HepG2 (cell line): Measurements from ENCODE around the gene SHC1. TPM values are rescaled to one million over a fixed set of nuclear protein-coding genes. Genes with fewer than 3 reads are reported as not detected.

Experiments used
- ATAC-seq: fragments of 200-7000 bp; cut with Tn5 transposase; 3 replicates; pipeline ENCODE4 v1.9.1; 2020; ENCODE audit warnings: mild to moderate bottlenecking, moderate library complexity
- BruUV-seq: library from RNA; stranded (reverse); fragments of 400-500 nt; replicated peaks from 2 replicates; lab custom pipeline; 2021; lab: Mats Ljungman, UMichigan
- CTCF ChIA-PET: fragments of 300-600 bp; formaldehyde crosslinking; extraction: SDS; loops from one replicate; lab custom pipeline; 2021; ENCODE audit warnings: low total read pairs, inconsistent platforms, low intra/inter-chr PET ratio; lab: Yijun Ruan, JAX
- POLR2A ChIA-PET: fragments of 350-600 bp; sonication (Branson Sonifier 250); formaldehyde crosslinking; loops from one replicate; lab custom pipeline; 2020; ENCODE audit warnings: antibody characterized with exemption, inconsistent platforms; lab: Yijun Ruan, JAX
- DNase-seq: peaks from one replicate; pipeline ENCODE4 v3.0.0-alpha.2; 2015; ENCODE audit warnings: low spot score
- FAIRE-seq: peaks from 3 replicates; lab custom pipeline; 2011; peaks lifted over from hg19 to GRCh38; lab: Jason Lieb, UNC
- H2AFZ ChIP-seq: one replicate; pipeline ENCODE4 v1.6.1; 2011; ENCODE audit warnings: low read length, inconsistent platforms
- H3K27ac ChIP-seq: fragments of 300-600 bp; 3 replicates; pipeline ENCODE4 v1.8.0; 2011; ENCODE audit warnings: mixed run types, mild to moderate bottlenecking, mixed read lengths, low read length, inconsistent platforms; ENCODE audit not compliant: insufficient read depth; ENCODE audit errors: extremely low read length
- H3K27me3 ChIP-seq, 2 experiments: fragments of 200-600 bp in 1 of 2; 2 replicates in 1 of 2; 3 replicates in 1 of 2; pipeline versions ENCODE4 v1.6.0 to v1.8.0; 2011; ENCODE audit warnings: low read length in 2 of 2, mild to moderate bottlenecking in 2 of 2, moderate library complexity in 2 of 2, inconsistent platforms in 1 of 2; ENCODE audit not compliant: insufficient read depth in 2 of 2, control insufficient read depth in 1 of 2
- H3K36me3 ChIP-seq, 2 experiments: fragments of 200-600 bp in 1 of 2; replicated peaks in 1 of 2; 2 replicates in 1 of 2; 3 replicates in 1 of 2; pipeline versions ENCODE4 v1.5.1 to v1.8.0; 2011; ENCODE audit warnings: low read length in 2 of 2, inconsistent platforms in 1 of 2; ENCODE audit not compliant: insufficient read depth in 2 of 2, control insufficient read depth in 1 of 2
- H3K4me1 ChIP-seq: 2 replicates; pipeline ENCODE4 v1.5.1; 2012; ENCODE audit warnings: low read length, inconsistent platforms; ENCODE audit not compliant: insufficient read depth
- H3K4me2 ChIP-seq: 2 replicates; pipeline ENCODE4 v1.6.0; 2011; ENCODE audit warnings: low read depth, low read length, inconsistent platforms
- H3K4me3 ChIP-seq, 3 experiments: fragments of 200-600 bp in 1 of 3; sonication (generic), shearing (Covaris generic) in 1 of 3; replicated peaks in 1 of 3; 2 replicates each; pipeline ENCODE4 v1.5.1; 2011 to 2016; ENCODE audit warnings: low read length in 3 of 3, inconsistent platforms in 2 of 3, low read depth in 2 of 3, mild to moderate bottlenecking in 2 of 3, control low read depth in 1 of 3, mixed read lengths in 1 of 3; ENCODE audit not compliant: insufficient read depth in 1 of 3
- H3K79me2 ChIP-seq: one replicate; pipeline ENCODE4 v1.6.1; 2011; ENCODE audit warnings: low read length, inconsistent platforms; ENCODE audit not compliant: insufficient read depth
- H3K9ac ChIP-seq: 2 replicates; pipeline ENCODE4 v1.6.0; 2011; ENCODE audit warnings: mild to moderate bottlenecking, low read depth, low read length, inconsistent platforms; ENCODE audit not compliant: insufficient read depth
- H3K9me3 ChIP-seq: 2 replicates; pipeline ENCODE4 v1.5.1; 2012; ENCODE audit warnings: mild to moderate bottlenecking, low read length
- H4K20me1 ChIP-seq: 2 replicates; pipeline ENCODE4 v1.6.0; 2011; ENCODE audit warnings: inconsistent platforms, mild to moderate bottlenecking, low read length, moderate library complexity; ENCODE audit not compliant: insufficient read depth
- ARID4A ChIP-seq: sonication (generic); formaldehyde crosslinking; IDR thresholded peaks from 2 replicates; pipeline ENCODE4 v1.5.0; 2020; ENCODE audit warnings: mild to moderate bottlenecking, missing genetic modification reagents, borderline replicate concordance
- ASH2L ChIP-seq: fragments of 300-600, 200-600 bp; sonication (generic); IDR thresholded peaks from 2 replicates; pipeline ENCODE4 v1.7.0; 2017; ENCODE audit warnings: low read depth, mild to moderate bottlenecking, moderate library complexity, mixed read lengths, low read length; ENCODE audit not compliant: insufficient read length
- CTCF ChIP-seq: sonication (generic); formaldehyde crosslinking; IDR thresholded peaks from 2 replicates; pipeline ENCODE4 v1.5.0; 2020; ENCODE audit warnings: mild to moderate bottlenecking, missing genetic modification reagents, moderate library complexity
- HNF1B ChIP-seq: sonication (generic); formaldehyde crosslinking; IDR thresholded peaks from 2 replicates; pipeline ENCODE4 v1.5.1; 2020; ENCODE audit warnings: mild to moderate bottlenecking, moderate library complexity, missing genetic modification reagents
- KDM1A ChIP-seq: IDR thresholded peaks from 2 replicates; pipeline ENCODE4 v1.6.1; 2016; ENCODE audit warnings: missing compliant biosample characterization
- NR2F2 ChIP-seq: IDR thresholded peaks from 2 replicates; pipeline ENCODE4 v1.6.1; 2012; ENCODE audit warnings: low read depth, inconsistent platforms, borderline replicate concordance
- RAD21 ChIP-seq: fragments of 450-650 bp; formaldehyde crosslinking; IDR thresholded peaks from 2 replicates; pipeline ENCODE4 v1.5.0; 2020; ENCODE audit warnings: mild to moderate bottlenecking
- SMARCC2 ChIP-seq: fragments of 450-650 bp; IDR thresholded peaks from 2 replicates; pipeline ENCODE4 v1.6.1; 2017; ENCODE audit warnings: antibody characterized with exemption, mild to moderate bottlenecking
- SMC3 ChIP-seq: IDR thresholded peaks from 2 replicates; pipeline ENCODE4 v1.6.1; 2011; ENCODE audit warnings: low read length, improper control_type of control experiment
- STAG1 ChIP-seq: sonication (generic); formaldehyde crosslinking; IDR thresholded peaks from 2 replicates; pipeline ENCODE4 v1.4.0; 2020; ENCODE audit warnings: missing genetic modification reagents
- ZBTB7A ChIP-seq: sonication (generic); formaldehyde crosslinking; IDR thresholded peaks from 2 replicates; pipeline ENCODE4 v1.8.0; 2022; ENCODE audit warnings: mild to moderate bottlenecking, missing genetic modification reagents
- ZEB1 ChIP-seq: IDR thresholded peaks from 2 replicates; pipeline ENCODE4 v1.6.1; 2012; ENCODE audit warnings: mild to moderate bottlenecking, low read depth, inconsistent platforms; ENCODE audit not compliant: insufficient replicate concordance
- ZMYM3 ChIP-seq: sonication (generic); formaldehyde crosslinking; IDR thresholded peaks from 2 replicates; pipeline ENCODE4 v1.5.1; 2020; ENCODE audit warnings: mild to moderate bottlenecking, missing genetic modification reagents
- ZNF263 ChIP-seq: sonication (generic); formaldehyde crosslinking; IDR thresholded peaks from 2 replicates; pipeline ENCODE4 v1.4.0; 2020; ENCODE audit warnings: missing genetic modification reagents
- ZNF501 ChIP-seq: sonication (generic); formaldehyde crosslinking; IDR thresholded peaks from 2 replicates; pipeline ENCODE4 v1.5.1; 2020; ENCODE audit warnings: mild to moderate bottlenecking, moderate library complexity, missing genetic modification reagents
- WGBS: methylation state at CpG from one replicate; pipeline ENCODE4 v1.1.6; 2017; ENCODE audit warnings: low lambda C conversion rate; 5-methylcytosine and 5-hydroxymethylcytosine counted together
- in situ Hi-C: cut with HindIII; loops from 2 replicates; pipeline ENCODE4 v1.10.0; 2017; ENCODE audit warnings: low pct_unique_long_range_greater_than_20kb; ENCODE audit not compliant: extremely low pct_ligation_motif_present
- intact Hi-C: fragments of 100-400 bp; cut with micrococcal nuclease; formaldehyde crosslinking; loops from one replicate; pipeline ENCODE4 v1.10.0; 2022; ENCODE audit not compliant: unreplicated experiment
- polyA plus RNA-seq, 8 experiments: library from polyadenylated mRNA; depleted of rRNA in 3 of 8; stranded (reverse) in 7 of 8; unstranded in 1 of 8; fragments of >200 nt; fragmentation: Illumina TruSeq in 4 of 8; extraction: Trizol in 4 of 8; gene quantifications; 2 replicates each; pipeline versions ENCODE4 v1.2.1 to v1.2.3, GENCODE V29; 2011 to 2016; ENCODE audit warnings: low read depth in 4 of 8, missing spikeins in 1 of 8, mixed read lengths in 1 of 8; ENCODE audit not compliant: insufficient read depth in 1 of 8
- total RNA-seq, 5 experiments: library from RNA; depleted of rRNA; stranded (reverse); fragments of >200 nt; fragmentation: Illumina TruSeq; extraction: Trizol; gene quantifications; 2 replicates each; pipeline ENCODE4 v1.2.3, GENCODE V29; 2016; ENCODE audit warnings: low read depth in 1 of 5

SHC1 gene
- total and polyA plus RNA-seq, 2 of the 13 experiments (the other 11 are each of a cell fraction or from before 2014, with no cell fraction given), result 52.0 to 137 TPM

- intact Hi-C loops, result loop anchor here (1.0 kb wide), 1 partner anchor 38 kb away; no protein-coding TSS in a partner anchor
- 0 out of 2 replicates have a peak, but pooled peaks have one; percentile 22 for TF ChIP-seq KDM1A (CRISPR knock-in tag)
- peak; percentile 85 for TF ChIP-seq CTCF (CRISPR knock-in tag)
- 0 out of 2 replicates have a peak, but pooled peaks have one; percentile 14 for TF ChIP-seq ZBTB7A
- 0 out of 2 replicates have a peak, but pooled peaks have one; percentile 16 for TF ChIP-seq ZNF263 (CRISPR knock-in tag)
- peak; percentile 76 for TF ChIP-seq RAD21
- no peak for TF ChIP-seq SMARCC2
- peak; percentile 2 for TF ChIP-seq ASH2L
- TF ChIP-seq SMC3, result peak; percentile 71
- peak; percentile 74 for TF ChIP-seq STAG1
- TF ChIP-seq HNF1B (CRISPR knock-in tag), result 0 out of 2 replicates have a peak, but pooled peaks have one; percentile 14
- peak; percentile 75 for TF ChIP-seq ZMYM3 (CRISPR knock-in tag)
- peak; percentile 36 for TF ChIP-seq ZEB1
- 0 out of 2 replicates have a peak, but pooled peaks have one; percentile 10 for TF ChIP-seq NR2F2
- TF ChIP-seq ZNF501, result 0 out of 2 replicates have a peak, but pooled peaks have one; percentile 9
- no peak for TF ChIP-seq ARID4A (CRISPR knock-in tag)
Observed at GRCh38 chr1:154943649-154944400, 26.7 kb downstream of the SHC1 start.

More at GRCh38 chr1:154943649-154944400, 26.7 kb downstream of the SHC1 start:
- no peaks in the 10 kb centered on the region for H3K27me3 ChIP-seq
- DNase-seq, result no peak
- H4K20me1 ChIP-seq, result no peaks in the 10 kb centered on the region
- H3K9ac ChIP-seq, result peak overlapping the region; percentile 60
- H3K36me3 ChIP-seq, result peaks cover 0 to 2% of the 10 kb centered on the region in 2 experiments; a peak in 2 of 5 replicates
- ChIA-PET CTCF (interaction anchor here (1.7 kb wide), 1 partner anchor 73 kb away, joined by 5 read pairs; no protein-coding TSS in a partner anchor), POLR2A (interaction anchor here (1.0 to 3.0 kb wide), 12 partner anchors 7 to 120 kb away, joined by 3 to 22 read pairs (median 5); partner anchors contain the start of genes EFNA4, PMVK and PYGO2)
- H3K79me2 ChIP-seq, result no peaks in the 10 kb centered on the region
- 19% methylated on average over 5 of the region's 6 CpGs for WGBS
- H3K4me3 ChIP-seq, result peak overlapping the region in 1 of 3 experiments; percentile 27; a peak in 2 of 6 replicates
- H3K9me3 ChIP-seq, result no peaks in the 10 kb centered on the region
- in situ Hi-C loops, result no loop called here
- BruUV-seq, result no TSS peak
- H3K4me1 ChIP-seq, result peaks cover 71% of the 10 kb centered on the region
- H3K4me2 ChIP-seq, result peak overlapping the region; percentile 56
- peak; percentile 14; the same call in 1 of the 3 replicates for ATAC-seq
- no peak overlapping the region for H2AFZ ChIP-seq
- H3K27ac ChIP-seq, result peak overlapping the region; percentile 88
- peak; percentile 51 for FAIRE-seq
